ENCODE data around the gene WBP1.
"Not testable (repeated sequence)": the region's sequence is repeated elsewhere in the genome, so short reads cannot be mapped to it uniquely, and the experiment has no call there.

WBP1 gene

GRCh38 chr2:74450570-74451190, 7.6 kb upstream of the WBP1 start:
- Histone ChIP-seq H3K9me3 (no peaks in the 10 kb centered on the region), H3K4me3 (no peak overlapping the region), H3K4me1 (0 out of 2 replicates have a peak, but pooled peaks cover 3% of the 10 kb centered on the region), H3K27me3 (ENCODE audit: low read depth) (no peaks in the 10 kb centered on the region), H3K36me3 (replicated peaks) (no peaks in the 10 kb centered on the region)
- no peak for DNase-seq (ENCODE audit: low spot score in 2 of 2)
- in situ Hi-C loops (cut with MboI; ENCODE audit: low sequenced_read_pairs), result loop anchor here (10.0 kb wide), 1 partner anchor 716 kb away; the partner anchor contains the start of gene TPRKB

GRCh38 chr2:74454654-74455511, 3.4 kb upstream of the WBP1 start, which contains the start of gene INO80B:
Gene INO80B, plus strand, starts transcription at chr2:74455087. Its CDS starts 30 bp downstream, at chr2:74455117.
- Histone ChIP-seq H3K36me3 (replicated peaks) (no peaks in the 10 kb centered on the region), H3K4me3 (peak within 1 kb of the TSS; percentile 58), H3K9me3 (no peaks in the 10 kb centered on the region), H3K4me1 (peaks cover 16% of the 10 kb centered on the region), H3K27me3 (ENCODE audit: low read depth) (no peaks in the 10 kb centered on the region)
- in situ Hi-C loops (cut with MboI; ENCODE audit: low sequenced_read_pairs), result loop anchor here (10.0 kb wide), 1 partner anchor 720 kb away; the partner anchor contains the start of gene TPRKB
- peak; percentile 85 to 96 for DNase-seq (ENCODE audit: low spot score in 2 of 2)

- in situ Hi-C loops (cut with MboI; ENCODE audit: low sequenced_read_pairs), result loop anchor here (10.0 kb wide), 1 partner anchor 722 kb away; the partner anchor contains the start of gene TPRKB
- peak overlapping the region; percentile 71 for H3K4me3 ChIP-seq
- DNase-seq (ENCODE audit: low spot score in 2 of 2), result no peak
- H3K4me1 ChIP-seq, result peaks cover 16% of the 10 kb centered on the region
- no peaks in the 10 kb centered on the region for H3K9me3 ChIP-seq
- peaks cover 13% of the 10 kb centered on the region for H3K36me3 ChIP-seq (replicated peaks)
- no peaks in the 10 kb centered on the region for H3K27me3 ChIP-seq (ENCODE audit: low read depth)
Observed at GRCh38 chr2:74457129-74457548, 1.1 kb upstream of the WBP1 start.

GRCh38 chr2:74457549-74458131, 598 bp upstream of the WBP1 start:
- peak overlapping the region; percentile 71 for H3K4me3 ChIP-seq
- H3K9me3 ChIP-seq, result no peaks in the 10 kb centered on the region
- peaks cover 18% of the 10 kb centered on the region for H3K36me3 ChIP-seq (replicated peaks)
- no peaks in the 10 kb centered on the region for H3K27me3 ChIP-seq (ENCODE audit: low read depth)
- peaks cover 16% of the 10 kb centered on the region for H3K4me1 ChIP-seq
- in situ Hi-C loops (cut with MboI; ENCODE audit: low sequenced_read_pairs), result loop anchor here (10.0 kb wide), 1 partner anchor 723 kb away; the partner anchor contains the start of gene TPRKB
- peak; percentile 33 to 83 for DNase-seq (ENCODE audit: low spot score in 2 of 2)

GRCh38 chr2:74458938-74459363, 713 bp downstream of the WBP1 start:
- in situ Hi-C loops (cut with MboI; ENCODE audit: low sequenced_read_pairs), result loop anchor here (10.0 kb wide), 1 partner anchor 724 kb away; the partner anchor contains the start of gene TPRKB
- peaks cover 16% of the 10 kb centered on the region for H3K4me1 ChIP-seq
- no peaks in the 10 kb centered on the region for H3K27me3 ChIP-seq (ENCODE audit: low read depth)
- peak in 1 of 2 experiments; percentile 31 for DNase-seq (ENCODE audit: low spot score in 2 of 2)
- peaks cover 25% of the 10 kb centered on the region for H3K36me3 ChIP-seq (replicated peaks)
- no peaks in the 10 kb centered on the region for H3K9me3 ChIP-seq
- peak overlapping the region; percentile 71 for H3K4me3 ChIP-seq

- in situ Hi-C loops (cut with MboI; ENCODE audit: low sequenced_read_pairs), result loop anchor here (10.0 kb wide), 1 partner anchor 725 kb away; the partner anchor contains the start of gene TPRKB
- not testable (repeated sequence) for H3K9me3 ChIP-seq; DNase-seq (ENCODE audit: low spot score in 2 of 2); H3K4me3 ChIP-seq; H3K27me3 ChIP-seq (ENCODE audit: low read depth)
- Histone ChIP-seq H3K36me3 (replicated peaks) (peaks cover 25% of the 10 kb centered on the region), H3K4me1 (peaks cover 16% of the 10 kb centered on the region)
Observed at GRCh38 chr2:74459503-74460118, 1.4 kb downstream of the WBP1 start.

GRCh38 chr2:74460187-74460586, 1.9 kb downstream of the WBP1 start:
- H3K4me3 ChIP-seq; DNase-seq (ENCODE audit: low spot score in 2 of 2); H3K27me3 ChIP-seq (ENCODE audit: low read depth); H3K9me3 ChIP-seq; in situ Hi-C loops (cut with MboI; ENCODE audit: low sequenced_read_pairs): not testable (repeated sequence)
- Histone ChIP-seq H3K4me1 (peaks cover 16% of the 10 kb centered on the region), H3K36me3 (replicated peaks) (peaks cover 25% of the 10 kb centered on the region)

- H3K4me3 ChIP-seq, result no peak overlapping the region
- in situ Hi-C loops (cut with MboI; ENCODE audit: low sequenced_read_pairs), result no loop called here
- no peaks in the 10 kb centered on the region for H3K9me3 ChIP-seq
- H3K4me1 ChIP-seq, result peaks cover 11% of the 10 kb centered on the region
- DNase-seq (ENCODE audit: low spot score in 2 of 2), result peak in 1 of 2 experiments; percentile 41
- H3K36me3 ChIP-seq (replicated peaks), result peaks cover 25% of the 10 kb centered on the region
- H3K27me3 ChIP-seq (ENCODE audit: low read depth), result no peaks in the 10 kb centered on the region
Observed at GRCh38 chr2:74461187-74462053, 3.2 kb downstream of the WBP1 start.

- in situ Hi-C loops (cut with MboI; ENCODE audit: low sequenced_read_pairs), result no loop called here
- H3K36me3 ChIP-seq (replicated peaks), result peaks cover 25% of the 10 kb centered on the region
- no peak for DNase-seq (ENCODE audit: low spot score in 2 of 2)
- H3K4me1 ChIP-seq, result peaks cover 4% of the 10 kb centered on the region; the same call in 1 of the 2 replicates
- H3K27me3 ChIP-seq (ENCODE audit: low read depth), result no peaks in the 10 kb centered on the region
- no peak overlapping the region for H3K4me3 ChIP-seq
- no peaks in the 10 kb centered on the region for H3K9me3 ChIP-seq
Observed at GRCh38 chr2:74462054-74462785, 4.0 kb downstream of the WBP1 start.

- H3K9me3 ChIP-seq, result no peaks in the 10 kb centered on the region
- no peak overlapping the region; the same call in 1 of the 2 replicates for H3K4me3 ChIP-seq
- H3K27me3 ChIP-seq (ENCODE audit: low read depth), result no peaks in the 10 kb centered on the region
- in situ Hi-C loops (cut with MboI; ENCODE audit: low sequenced_read_pairs), result no loop called here
- no peak for DNase-seq (ENCODE audit: low spot score in 2 of 2)
- peaks cover 25% of the 10 kb centered on the region for H3K36me3 ChIP-seq (replicated peaks)
- peaks cover 4% of the 10 kb centered on the region; the same call in 1 of the 2 replicates for H3K4me1 ChIP-seq
Observed at GRCh38 chr2:74462786-74463105, 4.5 kb downstream of the WBP1 start.

- in situ Hi-C loops (cut with MboI; ENCODE audit: low sequenced_read_pairs), result no loop called here
- peak overlapping the region; percentile 75 for H3K4me3 ChIP-seq
- peaks cover 3% of the 10 kb centered on the region; the same call in 1 of the 2 replicates for H3K4me1 ChIP-seq
- H3K36me3 ChIP-seq (replicated peaks), result peaks cover 25% of the 10 kb centered on the region
- DNase-seq (ENCODE audit: low spot score in 2 of 2), result peak in 1 of 2 experiments; percentile 29
- no peaks in the 10 kb centered on the region for H3K9me3 ChIP-seq
- no peaks in the 10 kb centered on the region for H3K27me3 ChIP-seq (ENCODE audit: low read depth)
Observed at GRCh38 chr2:74464406-74464805, 6.2 kb downstream of the WBP1 start.

- in situ Hi-C loops (cut with MboI; ENCODE audit: low sequenced_read_pairs); H3K4me3 ChIP-seq: not testable (repeated sequence)
- H3K36me3 ChIP-seq (replicated peaks), result peaks cover 17% of the 10 kb centered on the region
Observed at GRCh38 chr2:74470742-74471141, 12.5 kb downstream of the WBP1 start.

More at GRCh38 chr2:74470742-74471141, 12.5 kb downstream of the WBP1 start:
- H3K4me1 ChIP-seq; DNase-seq (ENCODE audit: low spot score in 2 of 2); H3K9me3 ChIP-seq; H3K27me3 ChIP-seq (ENCODE audit: low read depth): not testable (repeated sequence)

All from HAP-1 (cell line).